ENCODE measurements around the gene KRIT1. TPM values are rescaled to one million over a fixed set of nuclear protein-coding genes. Genes with fewer than 3 reads are reported as not detected.
A peak's percentile ranks its signal among the peaks of the same experiment; 100 is the strongest.

The KRIT1 gene
- total and polyA plus RNA-seq, 2 of the 13 experiments (the other 11 are each of a cell fraction or from before 2014, with no cell fraction given): 29.4 to 37.7 TPM

DNA sequence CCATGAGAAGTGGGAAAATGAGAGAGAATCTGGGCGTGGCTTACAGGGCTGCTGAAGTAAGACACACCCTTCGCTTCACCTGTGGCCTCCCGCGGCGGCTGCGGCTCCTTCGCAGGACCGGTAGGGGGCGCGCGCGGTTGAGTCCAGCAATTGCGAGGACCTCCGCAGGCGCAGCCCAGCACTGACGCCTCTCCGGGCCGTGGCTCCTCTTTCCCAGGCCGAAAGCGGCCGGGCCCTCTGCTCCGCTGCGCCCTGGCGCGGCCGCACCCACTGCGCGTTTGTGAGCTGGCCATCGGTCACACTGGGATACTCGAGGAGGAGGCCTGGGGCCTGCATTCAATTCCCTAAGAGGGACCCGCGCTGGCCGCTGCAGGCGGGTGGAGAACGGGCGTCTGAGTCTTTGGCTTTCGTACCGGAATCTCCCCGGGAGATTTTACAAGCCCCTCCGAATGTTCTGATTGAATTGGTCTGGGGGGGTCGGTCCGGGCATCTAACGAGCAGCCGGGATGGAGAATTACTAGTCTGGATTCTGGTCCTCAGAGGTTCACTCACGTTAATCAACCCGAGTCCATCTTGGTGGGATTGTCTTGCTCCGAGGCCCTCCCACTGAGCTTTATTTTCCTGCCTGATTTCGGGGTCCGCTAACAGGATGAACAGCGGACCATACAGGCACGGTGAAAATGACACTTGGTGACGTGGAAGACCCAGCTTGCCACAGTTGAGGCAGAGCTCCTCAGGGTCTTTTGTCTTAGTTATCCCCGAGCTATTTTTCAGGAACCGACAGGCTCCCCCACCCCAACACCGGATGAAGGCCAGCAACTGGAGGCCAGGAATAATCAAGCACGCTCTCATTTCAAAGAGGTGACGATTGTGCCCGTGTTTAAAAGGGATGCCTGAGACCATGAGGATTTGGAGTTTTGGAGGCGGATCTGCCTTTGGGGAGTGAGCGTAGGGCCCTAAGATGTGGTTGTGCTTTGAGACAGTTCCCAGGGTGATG, 66.5 kb downstream of the KRIT1 start, which contains the start of gene LRRD1 (continued):
- TF ChIP-seq NONO (IDR thresholded peaks at IDR 0.05) (no peak), NONO (CRISPR knock-in tag; conservative IDR thresholded peaks at IDR 0.05) (peak; percentile 52; the same call in 1 of the 2 replicates), ZBED4 (CRISPR knock-in tag; IDR thresholded peaks at IDR 0.05; ENCODE audit: borderline replicate concordance) (peak; percentile 80), MAFG (CRISPR knock-in tag; IDR thresholded peaks at IDR 0.05) (no peak), ZNF687 (CRISPR knock-in tag; IDR thresholded peaks at IDR 0.05) (peak; percentile 85), ZNF770 (CRISPR knock-in tag; IDR thresholded peaks at IDR 0.05) (peak; percentile 43; the same call in 1 of the 2 replicates), SALL2 (CRISPR knock-in tag; IDR thresholded peaks at IDR 0.05) (peak; percentile 87), SP1 (IDR thresholded peaks at IDR 0.05) (no peak), SP1 (CRISPR knock-in tag; IDR thresholded peaks at IDR 0.05) (peak; percentile 76), ATF6 (CRISPR knock-in tag; conservative IDR thresholded peaks at IDR 0.05) (no peak), MIER3 (CRISPR knock-in tag; IDR thresholded peaks at IDR 0.05; ENCODE audit: borderline replicate concordance) (0 out of 2 replicates have a peak, but pooled peaks have one; percentile 35), ZNF329 (CRISPR knock-in tag; IDR thresholded peaks at IDR 0.05; ENCODE audit: low read depth) (no peak)
